DOHH2 (cell line): Measurements from ENCODE around the gene SLC12A4.

Source experiments
- CTCF ChIP-seq: fragments of 200-600 bp; sonication (generic); IDR thresholded peaks from one replicate; pipeline ENCODE4 v1.5.1; 2014; ENCODE audit warnings: antibody characterized with exemption, mild to moderate bottlenecking, low read depth, low read length; ENCODE audit not compliant: poor library complexity, severe bottlenecking
- EZH2phosphoT487 ChIP-seq: fragments of 200-600 bp; sonication (generic); IDR thresholded peaks from 2 replicates; pipeline ENCODE4 v1.6.1; 2017; ENCODE audit warnings: borderline replicate concordance, mild to moderate bottlenecking, antibody characterized with exemption, low read length, moderate library complexity, mixed read lengths

GRCh38 chr16:67975321-67976105 is 7.1 kb upstream of the SLC12A4 start:
- TF ChIP-seq CTCF (no peak), EZH2phosphoT487 (no peak)
